Dendritic cell treated with granulocyte-macrophage colony-stimulating factor and Interleukin-4, amounts not matched to agents 40 ng/mL and 50 ng/mL, for 4 days (primary cell): ENCODE results near the gene FMO1.
"Not testable (repeated sequence)": the region's sequence is repeated elsewhere in the genome, so short reads cannot be mapped to it uniquely, and the experiment has no call there.

Experiments used
- H3K27ac Mint-ChIP-seq: one replicate; pipeline ENCODE4 v1.8.0; 2022; ENCODE audit warnings: mild to moderate bottlenecking, mixed read lengths
- H3K27me3 Mint-ChIP-seq: one replicate; pipeline ENCODE4 v1.8.0; 2022; ENCODE audit warnings: mild to moderate bottlenecking, mixed read lengths
- H3K36me3 Mint-ChIP-seq: one replicate; pipeline ENCODE4 v1.8.0; 2022; ENCODE audit warnings: low read depth, mixed read lengths
- H3K4me1 Mint-ChIP-seq: one replicate; pipeline ENCODE4 v1.8.0; 2022; ENCODE audit warnings: low read depth, mixed read lengths
- H3K4me3 Mint-ChIP-seq: one replicate; pipeline ENCODE4 v1.8.0; 2022; ENCODE audit warnings: mild to moderate bottlenecking, moderate library complexity, mixed read lengths
- H3K9me3 Mint-ChIP-seq: one replicate; pipeline ENCODE4 v1.8.0; 2022; ENCODE audit warnings: mixed read lengths
- intact Hi-C: fragments of 100-400 bp; cut with micrococcal nuclease; formaldehyde crosslinking; loops from one replicate; pipeline ENCODE4 v1.15.0; 2022

FMO1 gene

DNA sequence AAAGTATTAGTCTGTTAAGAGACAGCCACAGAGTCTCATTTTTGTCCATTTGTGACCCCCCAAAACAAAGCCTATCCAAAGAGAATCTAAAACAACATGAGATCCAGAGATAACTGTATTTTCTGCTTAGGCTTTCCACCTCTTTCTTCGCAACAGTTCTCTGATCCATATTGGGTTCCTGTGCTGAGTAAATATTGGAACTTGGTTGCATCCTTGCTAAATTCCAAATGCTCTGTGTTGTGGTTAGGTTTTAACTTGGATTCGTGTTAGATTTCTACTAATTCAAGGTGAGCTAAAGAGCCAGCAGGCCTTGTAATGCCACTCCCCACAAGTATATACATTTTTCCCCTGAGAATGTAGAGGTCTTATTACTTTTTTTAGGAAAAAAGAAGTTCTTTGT, 29.2 kb downstream of the FMO1 start:
- intact Hi-C loops, result no loop called here
- Mint-ChIP-seq H3K4me1 (peaks cover 13% of the 10 kb centered on the region), H3K27me3 (no peaks in the 10 kb centered on the region), H3K4me3 (no peak overlapping the region), H3K36me3 (no peaks in the 10 kb centered on the region), H3K9me3 (no peaks in the 10 kb centered on the region), H3K27ac (no peak overlapping the region)

DNA sequence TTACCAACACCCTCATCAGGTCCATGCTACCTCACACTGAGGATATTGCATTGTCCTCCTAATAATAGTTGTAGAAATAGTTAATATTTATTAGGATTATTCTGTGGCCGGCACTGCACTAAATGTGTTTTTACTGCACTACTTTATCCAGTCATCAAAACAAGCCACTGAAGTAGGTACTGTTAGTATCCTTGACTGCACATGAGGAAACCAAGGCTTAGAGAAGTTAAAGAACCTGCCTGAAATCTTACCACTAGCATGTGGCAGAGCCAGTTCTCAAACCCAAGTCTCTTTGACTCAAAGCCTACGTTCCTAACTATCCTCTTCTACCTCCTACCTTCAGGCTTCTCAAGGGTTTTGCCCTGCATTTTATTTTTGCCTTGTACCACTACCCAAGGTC, 30.9 kb downstream of the FMO1 start:
- Mint-ChIP-seq H3K4me3 (no peak overlapping the region), H3K27ac (peak overlapping the region; percentile 2), H3K9me3 (no peaks in the 10 kb centered on the region), H3K36me3 (no peaks in the 10 kb centered on the region), H3K4me1 (peaks cover 8% of the 10 kb centered on the region), H3K27me3 (no peaks in the 10 kb centered on the region)
- intact Hi-C loops, result no loop called here

GRCh38 chr1:171279678-171280077, 31.4 kb downstream of the FMO1 start:
- Mint-ChIP-seq H3K27me3 (no peaks in the 10 kb centered on the region), H3K9me3 (no peaks in the 10 kb centered on the region), H3K36me3 (no peaks in the 10 kb centered on the region), H3K4me3 (no peak overlapping the region), H3K27ac (no peak overlapping the region), H3K4me1 (peaks cover 8% of the 10 kb centered on the region)
- intact Hi-C loops, result no loop called here

DNA sequence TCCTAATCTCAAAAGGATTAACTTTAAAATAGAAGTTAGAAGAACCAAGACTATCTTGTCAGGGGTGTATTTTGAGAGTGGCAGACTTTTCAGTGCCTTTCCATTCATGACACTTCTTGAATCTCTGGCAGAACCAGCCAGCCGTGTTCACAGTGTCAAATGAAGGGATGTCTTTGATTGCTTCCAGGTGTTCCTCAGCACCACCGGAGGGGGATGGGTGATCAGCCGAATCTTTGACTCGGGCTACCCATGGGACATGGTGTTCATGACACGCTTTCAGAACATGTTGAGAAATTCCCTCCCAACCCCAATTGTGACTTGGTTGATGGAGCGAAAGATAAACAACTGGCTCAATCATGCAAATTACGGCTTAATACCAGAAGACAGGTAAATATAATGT, 32.3 kb downstream of the FMO1 start:
- Mint-ChIP-seq H3K27ac (no peak overlapping the region), H3K36me3 (no peaks in the 10 kb centered on the region), H3K27me3 (no peaks in the 10 kb centered on the region), H3K9me3 (no peaks in the 10 kb centered on the region), H3K4me3 (no peak overlapping the region), H3K4me1 (peaks cover 8% of the 10 kb centered on the region)
- intact Hi-C loops, result no loop called here

- Mint-ChIP-seq H3K27ac (no peak overlapping the region), H3K4me3 (no peak overlapping the region), H3K4me1 (peaks cover 27% of the 10 kb centered on the region), H3K27me3 (no peaks in the 10 kb centered on the region), H3K9me3 (no peaks in the 10 kb centered on the region), H3K36me3 (no peaks in the 10 kb centered on the region)
- intact Hi-C loops, result no loop called here
These were observed 37.9 kb downstream of the FMO1 start for GRCh38 chr1:171286032-171286705.

DNA sequence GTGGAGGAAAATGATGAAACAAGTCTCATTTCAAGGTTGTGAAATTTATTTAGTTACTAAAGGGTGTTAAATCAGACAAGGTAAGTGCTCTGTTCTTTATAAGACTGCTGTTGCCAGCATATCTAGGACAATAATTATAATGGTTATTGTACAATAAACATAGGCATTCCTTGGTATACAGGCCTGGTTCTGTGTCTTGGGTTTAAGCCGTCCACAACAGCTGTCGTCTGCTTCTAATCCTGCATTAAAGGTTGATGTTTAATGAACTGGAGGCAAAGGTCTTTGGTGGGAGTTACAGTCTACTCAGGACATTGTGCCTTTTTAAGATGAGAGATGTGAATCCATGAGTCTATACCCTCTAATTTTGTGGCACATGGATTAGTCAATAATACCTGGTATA, 42.3 kb downstream of the FMO1 start:
- no peaks in the 10 kb centered on the region for H3K9me3 Mint-ChIP-seq
- no peak overlapping the region for H3K27ac Mint-ChIP-seq
- H3K4me1 Mint-ChIP-seq, result peaks cover 27% of the 10 kb centered on the region
- no peaks in the 10 kb centered on the region for H3K36me3 Mint-ChIP-seq
- no peak overlapping the region for H3K4me3 Mint-ChIP-seq
- intact Hi-C loops, result no loop called here
- peaks cover 3% of the 10 kb centered on the region for H3K27me3 Mint-ChIP-seq

DNA sequence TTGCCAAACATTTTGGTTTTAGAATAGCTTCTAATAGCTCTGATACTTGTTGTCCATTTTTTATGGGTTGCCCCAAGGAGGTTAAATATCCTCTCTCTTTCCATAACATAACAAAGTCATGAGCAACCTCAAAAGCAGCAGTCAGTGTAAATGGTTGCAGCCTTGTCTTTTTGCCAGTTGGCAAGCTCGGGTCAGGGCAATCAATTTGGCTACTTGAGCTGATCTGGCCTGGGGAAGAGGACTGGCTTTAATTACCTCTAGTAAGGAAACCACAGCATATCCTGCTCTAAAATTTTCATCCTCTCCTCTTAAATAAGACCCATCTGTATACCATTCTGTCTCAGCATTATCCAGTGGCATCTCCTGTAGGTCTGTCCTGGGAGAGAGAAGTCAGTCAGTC, 44.5 kb downstream of the FMO1 start:
- H3K36me3 Mint-ChIP-seq, result no peaks in the 10 kb centered on the region
- peaks cover 3% of the 10 kb centered on the region for H3K9me3 Mint-ChIP-seq
- H3K4me1 Mint-ChIP-seq, result peaks cover 9% of the 10 kb centered on the region
- H3K27me3 Mint-ChIP-seq, result peaks cover 3% of the 10 kb centered on the region
- intact Hi-C loops, result no loop called here
- H3K27ac Mint-ChIP-seq, result no peak overlapping the region
- H3K4me3 Mint-ChIP-seq, result no peak overlapping the region

GRCh38 chr1:171295383-171295782, 47.1 kb downstream of the FMO1 start:
- peaks cover 27% of the 10 kb centered on the region for H3K9me3 Mint-ChIP-seq
- H3K4me1 Mint-ChIP-seq, H3K27me3 Mint-ChIP-seq, H3K36me3 Mint-ChIP-seq, intact Hi-C loops, H3K27ac Mint-ChIP-seq, H3K4me3 Mint-ChIP-seq: not testable (repeated sequence)

- Mint-ChIP-seq H3K36me3 (no peaks in the 10 kb centered on the region), H3K4me3 (no peak overlapping the region), H3K9me3 (peaks cover 31% of the 10 kb centered on the region), H3K4me1 (no peaks in the 10 kb centered on the region), H3K27me3 (peaks cover 7% of the 10 kb centered on the region), H3K27ac (no peak overlapping the region)
- intact Hi-C loops, result no loop called here
These were observed 47.5 kb downstream of the FMO1 start for GRCh38 chr1:171295821-171296220.

- H3K27ac Mint-ChIP-seq, result no peak overlapping the region
- no peaks in the 10 kb centered on the region for H3K36me3 Mint-ChIP-seq
- peaks cover 7% of the 10 kb centered on the region for H3K27me3 Mint-ChIP-seq
- H3K9me3 Mint-ChIP-seq, result peaks cover 42% of the 10 kb centered on the region
- no peak overlapping the region for H3K4me3 Mint-ChIP-seq
- H3K4me1 Mint-ChIP-seq, result no peaks in the 10 kb centered on the region
- intact Hi-C loops, result no loop called here
These were observed 48.6 kb downstream of the FMO1 start for GRCh38 chr1:171296897-171297296.

DNA sequence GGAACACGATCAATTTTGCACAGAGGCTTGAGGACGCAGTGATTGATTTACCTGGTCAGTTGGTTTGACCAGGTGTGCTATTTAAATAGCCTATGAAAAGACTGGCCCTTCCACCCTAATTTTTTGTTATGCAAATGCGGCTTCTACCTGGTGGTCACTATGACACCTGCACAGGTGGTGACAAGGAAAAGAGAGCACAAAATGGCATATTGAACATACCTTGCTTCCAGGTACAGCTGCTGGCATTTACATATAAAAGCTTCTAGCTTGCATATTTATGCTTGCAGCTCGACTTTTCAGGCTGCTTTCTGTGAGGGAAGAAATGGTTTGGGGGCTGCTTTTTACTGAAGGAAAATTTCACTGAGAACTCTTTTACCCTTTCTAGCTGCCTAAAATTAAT, 50.4 kb downstream of the FMO1 start:
- H3K4me3 Mint-ChIP-seq, result no peak overlapping the region
- intact Hi-C loops, result no loop called here
- peaks cover 8% of the 10 kb centered on the region for H3K27me3 Mint-ChIP-seq
- peaks cover 46% of the 10 kb centered on the region for H3K9me3 Mint-ChIP-seq
- H3K27ac Mint-ChIP-seq, result no peak overlapping the region
- H3K36me3 Mint-ChIP-seq, result no peaks in the 10 kb centered on the region
- no peaks in the 10 kb centered on the region for H3K4me1 Mint-ChIP-seq

GRCh38 chr1:171299342-171299741, 51.0 kb downstream of the FMO1 start:
- Mint-ChIP-seq H3K4me3 (no peak overlapping the region), H3K36me3 (no peaks in the 10 kb centered on the region), H3K27ac (no peak overlapping the region), H3K9me3 (peaks cover 46% of the 10 kb centered on the region), H3K27me3 (peaks cover 8% of the 10 kb centered on the region), H3K4me1 (no peaks in the 10 kb centered on the region)
- intact Hi-C loops, result no loop called here

DNA sequence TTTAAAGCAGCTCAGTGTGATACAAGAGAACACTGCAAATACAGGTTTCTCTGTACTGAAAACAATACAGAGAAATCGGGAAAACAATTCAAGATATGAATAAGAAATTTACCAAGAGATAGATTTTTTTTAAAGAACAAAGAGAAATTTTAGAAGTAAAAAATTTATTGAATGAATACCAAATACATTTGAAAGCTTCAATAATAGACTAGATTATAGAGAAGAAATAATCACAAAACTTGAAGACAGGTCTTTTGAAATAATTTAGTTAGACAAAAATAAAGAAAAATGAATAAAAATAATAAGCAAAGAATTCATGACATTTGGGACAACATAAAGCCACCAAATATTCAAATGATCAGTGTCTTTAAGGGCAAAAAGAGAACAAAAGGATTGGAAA, 52.1 kb downstream of the FMO1 start:
- Mint-ChIP-seq H3K9me3 (peaks cover 46% of the 10 kb centered on the region), H3K27ac (no peak overlapping the region), H3K4me3 (no peak overlapping the region), H3K4me1 (no peaks in the 10 kb centered on the region), H3K27me3 (peaks cover 7% of the 10 kb centered on the region), H3K36me3 (no peaks in the 10 kb centered on the region)
- intact Hi-C loops, result no loop called here

DNA sequence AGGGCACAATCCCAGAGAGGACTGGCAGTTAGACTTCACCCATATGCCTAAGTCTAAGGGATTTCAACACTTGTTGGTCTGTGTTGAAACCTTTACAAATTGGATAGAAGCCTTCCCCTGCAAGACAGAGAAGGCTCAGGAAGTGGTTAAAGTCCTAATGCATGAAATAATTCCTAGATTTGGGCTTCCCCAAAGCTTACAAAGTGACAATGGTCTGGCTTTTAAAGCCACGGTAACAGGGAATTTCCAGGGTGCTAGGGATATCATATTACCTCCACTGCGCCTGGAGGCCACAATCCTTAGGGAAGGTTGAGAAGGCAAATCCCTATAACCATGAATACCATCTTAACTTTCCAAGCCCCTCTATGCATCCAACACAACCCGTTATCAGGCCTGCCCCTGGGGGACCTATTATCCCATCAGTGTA, 62.4 kb downstream of the FMO1 start:
- H3K27me3 Mint-ChIP-seq, result no peaks in the 10 kb centered on the region

More for the DNA sequence above, 62.4 kb downstream of the FMO1 start:
- H3K27ac Mint-ChIP-seq, result no peak overlapping the region
- intact Hi-C loops, result loop anchor here (10.0 kb wide), 2 partner anchors 1236 to 1416 kb away; partner anchors contain the start of genes KIFAP3 and SCYL3
- H3K4me1 Mint-ChIP-seq, result peaks cover 9% of the 10 kb centered on the region
- H3K9me3 Mint-ChIP-seq, result no peaks in the 10 kb centered on the region
- H3K36me3 Mint-ChIP-seq, result no peaks in the 10 kb centered on the region
- no peak overlapping the region for H3K4me3 Mint-ChIP-seq
